ENCODE measurements around the gene CACNA1S. TPM values are rescaled to one million over a fixed set of nuclear protein-coding genes. Genes with fewer than 3 reads are reported as not detected.

The CACNA1S gene
- total and polyA plus RNA-seq, 10 donors, result 0.04 to 0.17 (median 0.09) TPM; not detected in 7

DNA sequence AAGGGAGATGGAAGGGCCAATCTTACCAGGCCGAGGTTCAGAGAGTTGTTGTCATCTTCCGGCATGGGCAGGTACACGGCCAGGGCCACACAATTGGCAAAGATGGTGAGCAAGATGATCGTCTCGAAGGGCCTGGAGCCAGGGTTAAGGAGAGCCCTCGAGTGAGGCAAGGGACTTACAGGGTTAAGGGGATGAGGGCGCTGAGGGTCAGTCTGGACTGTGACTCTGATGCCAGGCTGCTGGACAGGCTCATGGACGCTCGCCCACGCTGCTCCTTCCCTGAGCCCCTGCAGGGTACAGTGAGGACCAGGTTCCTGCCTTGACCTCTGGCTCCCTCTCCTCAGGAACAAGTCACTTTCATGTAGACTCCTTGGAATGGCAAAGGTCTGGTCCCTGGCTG lies 2.1 kb downstream of the CACNA1S start:
- Histone ChIP-seq H3K4me1 (peaks cover 5 to 16% (median 10%) of the 10 kb centered on the region in 6 donors), H3K36me3 (no peaks in the 10 kb centered on the region), H3K27ac (no peak overlapping the region), H3K27me3 (replicated peaks in 1 of 7) (peaks cover 0 to 23% (median 10%) of the 10 kb centered on the region in 7 donors), H3K4me3 (no peak overlapping the region), H3K9me3 (no peaks in the 10 kb centered on the region)
- 80 to 95% (median 89%) methylated on average over 7 to 10 of the region's 10 CpGs for WGBS, 5 donors
- no peak for DNase-seq
- TF ChIP-seq, protein P1, sequence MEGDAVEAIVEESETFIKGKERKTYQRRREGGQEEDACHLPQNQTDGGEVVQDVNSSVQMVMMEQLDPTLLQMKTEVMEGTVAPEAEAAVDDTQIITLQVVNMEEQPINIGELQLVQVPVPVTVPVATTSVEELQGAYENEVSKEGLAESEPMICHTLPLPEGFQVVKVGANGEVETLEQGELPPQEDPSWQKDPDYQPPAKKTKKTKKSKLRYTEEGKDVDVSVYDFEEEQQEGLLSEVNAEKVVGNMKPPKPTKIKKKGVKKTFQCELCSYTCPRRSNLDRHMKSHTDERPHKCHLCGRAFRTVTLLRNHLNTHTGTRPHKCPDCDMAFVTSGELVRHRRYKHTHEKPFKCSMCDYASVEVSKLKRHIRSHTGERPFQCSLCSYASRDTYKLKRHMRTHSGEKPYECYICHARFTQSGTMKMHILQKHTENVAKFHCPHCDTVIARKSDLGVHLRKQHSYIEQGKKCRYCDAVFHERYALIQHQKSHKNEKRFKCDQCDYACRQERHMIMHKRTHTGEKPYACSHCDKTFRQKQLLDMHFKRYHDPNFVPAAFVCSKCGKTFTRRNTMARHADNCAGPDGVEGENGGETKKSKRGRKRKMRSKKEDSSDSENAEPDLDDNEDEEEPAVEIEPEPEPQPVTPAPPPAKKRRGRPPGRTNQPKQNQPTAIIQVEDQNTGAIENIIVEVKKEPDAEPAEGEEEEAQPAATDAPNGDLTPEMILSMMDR (IDR thresholded peaks at IDR 0.05 in 8 of 11, conservative IDR thresholded peaks at IDR 0.05 in 3 of 11), result no peak
- TF ChIP-seq POLR2A (IDR thresholded peaks at IDR 0.05) (no peak), POLR2AphosphoS5 (IDR thresholded peaks at IDR 0.05) (no peak)
- intact Hi-C loops (cut with DNase I; ENCODE audit: low total_unique reads), result loop anchor here (5.0 kb wide), 1 partner anchor 138 kb away; no protein-coding TSS in a partner anchor

DNA sequence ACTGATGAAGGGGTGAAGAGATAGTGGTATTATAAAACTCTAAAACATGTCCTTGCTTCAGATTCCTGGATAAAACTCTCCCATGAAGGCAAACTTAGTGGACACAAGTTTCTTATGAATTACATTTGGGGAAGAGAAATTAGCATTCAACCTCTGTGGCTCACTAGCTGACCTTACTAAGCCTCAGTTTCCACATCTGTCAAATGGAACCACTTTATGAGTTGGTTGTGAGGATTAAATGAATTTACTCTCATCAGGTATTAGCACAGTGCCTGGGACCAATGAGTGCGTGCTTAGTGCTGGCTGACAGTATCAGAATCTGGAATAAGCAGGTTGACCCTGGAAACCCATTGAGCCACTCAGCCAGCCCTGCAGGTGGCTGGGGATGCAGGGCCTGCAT lies 2.6 kb downstream of the CACNA1S start:
- no peaks in the 10 kb centered on the region for H3K9me3 ChIP-seq
- H3K27ac ChIP-seq, result no peak overlapping the region
- peaks cover 0 to 18% (median 5%) of the 10 kb centered on the region in 7 donors for H3K27me3 ChIP-seq (replicated peaks in 1 of 7)
- H3K36me3 ChIP-seq, result no peaks in the 10 kb centered on the region
- no peak overlapping the region for H3K4me3 ChIP-seq
- intact Hi-C loops (cut with DNase I; ENCODE audit: low total_unique reads), result loop anchor here (5.0 kb wide), 1 partner anchor 137 kb away; no protein-coding TSS in a partner anchor
- WGBS, 5 donors, result 95 to 100% (median 96%) methylated on average over 1 of the region's 1 CpG
- DNase-seq, result no peak
- H3K4me1 ChIP-seq, result peaks cover 4 to 11% (median 8%) of the 10 kb centered on the region in 6 donors
- no peak for TF ChIP-seq POLR2A (IDR thresholded peaks at IDR 0.05)
- TF ChIP-seq, protein P1 (IDR thresholded peaks at IDR 0.05 in 8 of 11, conservative IDR thresholded peaks at IDR 0.05 in 3 of 11), result no peak
- TF ChIP-seq POLR2AphosphoS5 (IDR thresholded peaks at IDR 0.05), result no peak

DNA sequence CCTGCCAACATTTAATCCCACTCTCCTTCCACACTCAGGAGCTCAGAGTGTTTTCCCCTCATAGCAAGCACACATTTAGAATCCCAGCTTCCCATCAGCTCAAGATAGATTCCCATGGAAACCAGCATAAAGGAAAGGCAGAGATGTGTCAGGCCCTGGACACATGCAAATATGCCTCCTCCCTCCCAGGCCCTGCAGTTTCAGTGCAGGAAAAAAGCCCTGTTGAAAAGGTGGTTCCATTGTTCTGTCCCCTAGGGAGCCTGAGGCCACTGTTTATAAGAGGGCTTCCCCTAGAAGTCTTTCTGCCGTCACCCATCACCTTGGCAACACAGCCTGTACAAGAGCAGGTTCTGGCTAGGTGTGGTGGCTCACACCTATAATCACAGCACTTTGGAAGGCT lies 3.6 kb downstream of the CACNA1S start:
- no peak overlapping the region for H3K27ac ChIP-seq
- H3K4me3 ChIP-seq, result no peak overlapping the region
- no peaks in the 10 kb centered on the region for H3K9me3 ChIP-seq
- WGBS, 5 donors, result 55 to 100% (median 73%) methylated on average over 1 of the region's 1 CpG
- H3K4me1 ChIP-seq, result peaks cover 0 to under 1% (median under 1%) of the 10 kb centered on the region in 6 donors
- no peaks in the 10 kb centered on the region for H3K36me3 ChIP-seq
- DNase-seq, result no peak
- peaks cover 0 to 8% (median 0%) of the 10 kb centered on the region in 7 donors for H3K27me3 ChIP-seq (replicated peaks in 1 of 7)
- TF ChIP-seq, protein P1 (IDR thresholded peaks at IDR 0.05 in 8 of 11, conservative IDR thresholded peaks at IDR 0.05 in 3 of 11), result no peak
- no peak for TF ChIP-seq POLR2A (IDR thresholded peaks at IDR 0.05)
- no peak for TF ChIP-seq POLR2AphosphoS5 (IDR thresholded peaks at IDR 0.05)
- intact Hi-C loops (cut with DNase I; ENCODE audit: low total_unique reads), result no loop called here

DNA sequence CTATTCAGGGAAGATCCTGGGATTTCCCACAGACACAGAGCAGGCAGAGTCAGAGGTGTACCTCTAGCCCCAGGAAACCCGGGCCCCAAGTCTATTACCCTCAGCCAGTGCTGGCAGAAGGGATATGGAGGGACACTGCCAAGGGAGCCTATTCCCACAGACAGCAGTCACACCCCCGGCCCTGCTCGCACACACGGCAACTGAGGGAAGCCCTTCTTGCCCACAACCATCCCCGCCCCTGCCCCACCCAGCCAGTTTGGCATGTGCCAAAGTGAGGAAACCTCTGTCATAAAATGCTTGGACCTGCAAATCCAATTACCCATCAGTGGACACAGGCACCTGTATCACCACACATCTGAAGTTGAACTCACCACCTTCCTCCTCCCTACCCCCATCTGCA lies 6.5 kb downstream of the CACNA1S start:
- H3K27ac ChIP-seq, result no peak overlapping the region
- H3K27me3 ChIP-seq (replicated peaks in 1 of 7), result no peaks in the 10 kb centered on the region
- H3K36me3 ChIP-seq, result no peaks in the 10 kb centered on the region
- intact Hi-C loops (cut with DNase I; ENCODE audit: low total_unique reads), result no loop called here
- no peak for TF ChIP-seq POLR2A (IDR thresholded peaks at IDR 0.05)
- TF ChIP-seq POLR2AphosphoS5 (IDR thresholded peaks at IDR 0.05), result no peak
- H3K4me1 ChIP-seq, result no peaks in the 10 kb centered on the region
- H3K4me3 ChIP-seq, result no peak overlapping the region
- DNase-seq, result no peak
- WGBS, 5 donors, result 75 to 91% (median 82%) methylated on average over 5 of the region's 5 CpGs
- H3K9me3 ChIP-seq, result no peaks in the 10 kb centered on the region
